Measurements from ENCODE around the gene CLMN. TPM values are rescaled to one million over a fixed set of nuclear protein-coding genes. Genes with fewer than 3 reads are reported as not detected.

Gene CLMN
- total RNA-seq, 1 experiment from 2014 or later: 33.4 TPM

- RAD21 ChIA-PET (ENCODE audit: low non-redundant PET in 1 of 2, low total read pairs in 2 of 2, uncharacterized antibody in 2 of 2, unreplicated experiment in 2 of 2): no interaction called here
- H3K4me3 ChIP-seq (replicated peaks in 1 of 2; ENCODE audit: low read depth in 1 of 2, low read length in 2 of 2): no peak overlapping the region
- no peaks in the 10 kb centered on the region for H4K20me1 ChIP-seq (ENCODE audit: insufficient read depth)
- DNase-seq (ENCODE audit: low read depth, low spot score) (no peak), ATAC-seq (no peak)
- no peaks in the 10 kb centered on the region; the same call in 1 of the 2 replicates for H3K9me2 ChIP-seq (ENCODE audit: insufficient read depth)
- no peak overlapping the region for H3K27ac ChIP-seq (ENCODE audit: low read depth, low read length)
- TF ChIP-seq RAD21 (IDR thresholded peaks at IDR 0.05; ENCODE audit: low read depth) (no peak), POLR2AphosphoS5 (IDR thresholded peaks at IDR 0.05; ENCODE audit: low read depth, low read length) (no peak), SP1 (IDR thresholded peaks at IDR 0.05; ENCODE audit: low read depth) (no peak), CBX3 (IDR thresholded peaks at IDR 0.05; ENCODE audit: low read depth) (no peak), CEBPB (IDR thresholded peaks at IDR 0.05; ENCODE audit: low read depth) (no peak), EZH2phosphoT487 (IDR thresholded peaks at IDR 0.05; ENCODE audit: borderline replicate concordance) (no peak), YY1 (IDR thresholded peaks at IDR 0.05; ENCODE audit: extremely low read depth, insufficient replicate concordance, low read depth, low read length) (no peak), EZH2 (IDR thresholded peaks at IDR 0.05) (no peak), POLR2A (IDR thresholded peaks at IDR 0.05; ENCODE audit: borderline replicate concordance, extremely low read depth, insufficient read depth, insufficient read length) (no peak), SIN3A (IDR thresholded peaks at IDR 0.05; ENCODE audit: low read depth) (no peak), ATF3 (IDR thresholded peaks at IDR 0.05) (no peak), ZNF274 (IDR thresholded peaks at IDR 0.05; ENCODE audit: low read depth, low read length) (no peak), ZBTB33 (IDR thresholded peaks at IDR 0.05; ENCODE audit: extremely low read depth, insufficient replicate concordance, low read length) (no peak), FOSL1 (IDR thresholded peaks at IDR 0.05; ENCODE audit: low read depth) (no peak), EGR1 (IDR thresholded peaks at IDR 0.05; ENCODE audit: low read depth) (no peak)
- TF ChIP-seq, protein P1, sequence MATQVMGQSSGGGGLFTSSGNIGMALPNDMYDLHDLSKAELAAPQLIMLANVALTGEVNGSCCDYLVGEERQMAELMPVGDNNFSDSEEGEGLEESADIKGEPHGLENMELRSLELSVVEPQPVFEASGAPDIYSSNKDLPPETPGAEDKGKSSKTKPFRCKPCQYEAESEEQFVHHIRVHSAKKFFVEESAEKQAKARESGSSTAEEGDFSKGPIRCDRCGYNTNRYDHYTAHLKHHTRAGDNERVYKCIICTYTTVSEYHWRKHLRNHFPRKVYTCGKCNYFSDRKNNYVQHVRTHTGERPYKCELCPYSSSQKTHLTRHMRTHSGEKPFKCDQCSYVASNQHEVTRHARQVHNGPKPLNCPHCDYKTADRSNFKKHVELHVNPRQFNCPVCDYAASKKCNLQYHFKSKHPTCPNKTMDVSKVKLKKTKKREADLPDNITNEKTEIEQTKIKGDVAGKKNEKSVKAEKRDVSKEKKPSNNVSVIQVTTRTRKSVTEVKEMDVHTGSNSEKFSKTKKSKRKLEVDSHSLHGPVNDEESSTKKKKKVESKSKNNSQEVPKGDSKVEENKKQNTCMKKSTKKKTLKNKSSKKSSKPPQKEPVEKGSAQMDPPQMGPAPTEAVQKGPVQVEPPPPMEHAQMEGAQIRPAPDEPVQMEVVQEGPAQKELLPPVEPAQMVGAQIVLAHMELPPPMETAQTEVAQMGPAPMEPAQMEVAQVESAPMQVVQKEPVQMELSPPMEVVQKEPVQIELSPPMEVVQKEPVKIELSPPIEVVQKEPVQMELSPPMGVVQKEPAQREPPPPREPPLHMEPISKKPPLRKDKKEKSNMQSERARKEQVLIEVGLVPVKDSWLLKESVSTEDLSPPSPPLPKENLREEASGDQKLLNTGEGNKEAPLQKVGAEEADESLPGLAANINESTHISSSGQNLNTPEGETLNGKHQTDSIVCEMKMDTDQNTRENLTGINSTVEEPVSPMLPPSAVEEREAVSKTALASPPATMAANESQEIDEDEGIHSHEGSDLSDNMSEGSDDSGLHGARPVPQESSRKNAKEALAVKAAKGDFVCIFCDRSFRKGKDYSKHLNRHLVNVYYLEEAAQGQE (IDR thresholded peaks at IDR 0.05; ENCODE audit: low read depth): no peak
- no peak overlapping the region for H2AFZ ChIP-seq (ENCODE audit: low read depth, low read length, poor library complexity, severe bottlenecking)
- H3K27me3 ChIP-seq (ENCODE audit: insufficient read depth, low read length): no peaks in the 10 kb centered on the region
- H3K9ac ChIP-seq (ENCODE audit: low read length): no peak overlapping the region
- no peaks in the 10 kb centered on the region for H3K79me2 ChIP-seq (ENCODE audit: insufficient read depth, low read length)
- no peak overlapping the region for H3K4me2 ChIP-seq (ENCODE audit: low read length)
- CTCF ChIA-PET: no interaction called here
- intact Hi-C loops (cut with micrococcal nuclease): no loop called here
- no peaks in the 10 kb centered on the region for H3K9me3 ChIP-seq (ENCODE audit: control insufficient read depth in 1 of 2, insufficient read depth in 1 of 2, low read depth in 1 of 2, low read length in 2 of 2)
- POLR2A ChIA-PET: no interaction called here
- no TSS peak for BruUV-seq (replicated peaks)
- H3K36me3 ChIP-seq (ENCODE audit: control insufficient read depth in 1 of 2, insufficient read depth in 2 of 2, low read length in 2 of 2): no peaks in the 10 kb centered on the region
- H3K4me1 ChIP-seq (ENCODE audit: control insufficient read depth in 1 of 2, insufficient read depth in 2 of 2, low read length in 2 of 2): no peaks in the 10 kb centered on the region
Observed at GRCh38 chr14:95240859-95241813, 78.6 kb downstream of the CLMN start.
